ENCODE data around the gene DOK5. TPM values are rescaled to one million over a fixed set of nuclear protein-coding genes. Genes with fewer than 3 reads are reported as not detected.

The DOK5 gene
- total and polyA plus RNA-seq, 2 of the 8 experiments (the other 6 are each of a cell fraction or from before 2014, with no cell fraction given) = 8.9 to 15.0 TPM

GRCh38 chr20:54619181-54619580 is 143.8 kb downstream of the DOK5 start:
- Histone ChIP-seq H3K23ac (ENCODE audit: insufficient read length) (no peak overlapping the region), H4K20me1 (replicated peaks in 1 of 2; ENCODE audit: control insufficient read depth in 1 of 2, insufficient read depth in 2 of 2, low read length in 2 of 2) (no peaks in the 10 kb centered on the region), H2AK5ac (ENCODE audit: low read depth, low read length) (no peak overlapping the region), H3K4me2 (ENCODE audit: insufficient read depth in 1 of 2, low read depth in 2 of 2, low read length in 2 of 2) (no peak overlapping the region), H3K14ac (ENCODE audit: insufficient read length) (no peak overlapping the region), H2BK15ac (ENCODE audit: low read length) (no peak overlapping the region), H3K79me1 (ENCODE audit: low read depth, low read length) (no peaks in the 10 kb centered on the region), H4K91ac (replicated peaks; ENCODE audit: insufficient read length, low read length) (no peak overlapping the region), H3K79me2 (ENCODE audit: control insufficient read depth in 1 of 2, insufficient read depth in 2 of 2, low read length in 2 of 2) (no peaks in the 10 kb centered on the region), H3K9me3 (ENCODE audit: insufficient read depth in 2 of 2, low read depth in 1 of 2, low read length in 1 of 2) (no peaks in the 10 kb centered on the region), H3K18ac (ENCODE audit: extremely low read depth, low read length) (no peak overlapping the region), H3K23me2 (ENCODE audit: low read depth, low read length) (no peaks in the 10 kb centered on the region), H3K27me3 (replicated peaks in 1 of 4; ENCODE audit: control insufficient read depth in 3 of 4, extremely low read depth in 1 of 4, insufficient read depth in 3 of 4, low read length in 3 of 4) (no peaks in the 10 kb centered on the region), H4K8ac (ENCODE audit: extremely low read depth, insufficient read depth, low read length) (no peak overlapping the region), H2BK120ac (replicated peaks; ENCODE audit: low read depth, low read length) (no peak overlapping the region), H3K4me3 (ENCODE audit: extremely low read depth in 1 of 4, insufficient read depth in 2 of 4, low read depth in 3 of 4, low read length in 4 of 4) (no peak overlapping the region), H3K4ac (replicated peaks; ENCODE audit: insufficient read length, low read depth, low read length) (no peak overlapping the region), H3K27ac (ENCODE audit: low read depth, low read length) (no peak overlapping the region), H2BK20ac (ENCODE audit: low read length) (no peak overlapping the region), H3K36me3 (ENCODE audit: control insufficient read depth in 2 of 4, insufficient read depth in 4 of 4, low read length in 3 of 4) (no peaks in the 10 kb centered on the region), H2AFZ (ENCODE audit: low read length) (no peak overlapping the region), H4K5ac (ENCODE audit: insufficient read length, low read depth, low read length) (no peak overlapping the region), H2BK12ac (ENCODE audit: low read depth, low read length) (no peak overlapping the region), H3K4me1 (replicated peaks in 1 of 4; ENCODE audit: control insufficient read depth in 3 of 4, insufficient read depth in 4 of 4, low read length in 3 of 4) (peaks cover 0 to under 1% (median 0%) of the 10 kb centered on the region in 4 experiments; a peak in 1 of 7 replicates), H3K9ac (replicated peaks in 1 of 4; ENCODE audit: extremely low read depth in 1 of 4, low read depth in 3 of 4, low read length in 3 of 4) (no peak overlapping the region), H2BK5ac (ENCODE audit: low read depth, low read length) (no peak overlapping the region), H3K56ac (replicated peaks; ENCODE audit: insufficient read length, low read depth, low read length) (no peak overlapping the region)
- FAIRE-seq (no peak), DNase-seq (ENCODE audit: low read depth in 1 of 2, low spot score in 2 of 2) (no peak)
- ChIA-PET POLR2A (ENCODE audit: partially characterized antibody) (no interaction called here), CTCF (ENCODE audit: partially characterized antibody) (interaction anchor here (0.7 kb wide), 1 partner anchor 30 kb away, joined by 3 read pairs; no protein-coding TSS in a partner anchor)
- WGBS, 2 experiments (ENCODE audit: extremely low coverage in 1 of 2, insufficient coverage in 1 of 2, insufficient read length in 1 of 2, insufficient replicate concordance in 2 of 2, low coverage in 1 of 2, low lambda C conversion rate in 2 of 2, missing lambda C conversion rate in 1 of 2) = 95% methylated on average over 7 of the region's 7 CpGs; no CpG with 5 or more reads in 1 of the 2 experiments
- TF ChIP-seq NANOG (IDR thresholded peaks at IDR 0.05; ENCODE audit: insufficient read depth, low read depth, low read length, poor library complexity, severe bottlenecking) = no peak
- TF ChIP-seq POLR2AphosphoS5 (IDR thresholded peaks at IDR 0.05; ENCODE audit: low read depth, low read length) = no peak
- no peak for TF ChIP-seq PHF8 (conservative IDR thresholded peaks at IDR 0.05; ENCODE audit: low read depth, low read length)
- TF ChIP-seq SIN3A (conservative IDR thresholded peaks at IDR 0.05 in 1 of 2, IDR thresholded peaks at IDR 0.05 in 1 of 2; ENCODE audit: low read depth in 1 of 2, low read length in 2 of 2) = no peak
- TF ChIP-seq TEAD4 (IDR thresholded peaks at IDR 0.05; ENCODE audit: low read depth, low read length) = no peak
- no peak for TF ChIP-seq RAD21 (IDR thresholded peaks at IDR 0.05 in 1 of 2, conservative IDR thresholded peaks at IDR 0.05 in 1 of 2; ENCODE audit: low read depth in 2 of 2, low read length in 2 of 2)
- no peak for TF ChIP-seq ATF3 (IDR thresholded peaks at IDR 0.05; ENCODE audit: insufficient read depth, low read depth, low read length)
- no peak for TF ChIP-seq BACH1 (IDR thresholded peaks at IDR 0.05; ENCODE audit: low read length)
- no peak for TF ChIP-seq EZH2 (IDR thresholded peaks at IDR 0.05; ENCODE audit: low read depth, low read length, severe bottlenecking)
- TF ChIP-seq RXRA (IDR thresholded peaks at IDR 0.05; ENCODE audit: insufficient read depth, low read depth, low read length) = no peak
- TF ChIP-seq TAF1 (IDR thresholded peaks at IDR 0.05; ENCODE audit: low read depth, low read length) = no peak
